ENCODE results near the gene ARHGAP42. TPM values are rescaled to one million over a fixed set of nuclear protein-coding genes. Genes with fewer than 3 reads are reported as not detected.

Gene ARHGAP42
- total RNA-seq, 1 experiment from 2014 or later: not detected

DNA sequence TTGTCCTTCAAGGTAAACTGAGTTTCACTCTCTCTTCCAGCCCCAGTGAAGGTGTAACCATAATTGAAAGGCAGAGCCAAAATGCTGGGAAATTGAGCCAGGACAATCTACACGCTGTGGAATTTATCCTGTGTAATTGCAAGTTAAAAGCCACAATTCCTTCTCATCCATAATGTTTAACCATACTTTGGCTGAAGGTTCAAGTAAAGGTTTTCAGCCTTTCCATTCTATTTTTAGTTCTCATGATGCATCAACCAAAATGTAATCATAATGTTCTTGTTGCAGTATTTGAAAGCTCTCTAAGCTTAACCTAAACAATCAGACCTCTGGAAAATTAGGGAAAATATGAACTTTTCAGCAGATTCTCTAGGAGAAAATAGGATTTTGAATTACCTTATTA lies 14.0 kb upstream of the ARHGAP42 start:
- H3K79me2 ChIP-seq (ENCODE audit: low read length): no peaks in the 10 kb centered on the region
- no peak overlapping the region for H3K4me2 ChIP-seq (ENCODE audit: low read depth, low read length, poor library complexity, severe bottlenecking)
- no peaks in the 10 kb centered on the region for H4K20me1 ChIP-seq (ENCODE audit: insufficient read depth, low read depth, low read length)
- H3K9ac ChIP-seq (ENCODE audit: low read length): no peak overlapping the region
- H2AFZ ChIP-seq (ENCODE audit: low read length): no peak overlapping the region
- no peaks in the 10 kb centered on the region for H3K9me2 ChIP-seq (replicated peaks; ENCODE audit: insufficient read depth, low read length)
- no peak overlapping the region for H3K4me3 ChIP-seq (ENCODE audit: low read length)
- H3K4me1 ChIP-seq (ENCODE audit: low read length): no peaks in the 10 kb centered on the region
- peaks cover 64% of the 10 kb centered on the region for H3K9me3 ChIP-seq (ENCODE audit: low read length)
- H3K36me3 ChIP-seq (ENCODE audit: insufficient read depth, low read length): no peaks in the 10 kb centered on the region
- no peak for DNase-seq
- H3K27me3 ChIP-seq (ENCODE audit: low read length): no peaks in the 10 kb centered on the region
- no peak overlapping the region for H3K27ac ChIP-seq (ENCODE audit: low read length)

GRCh38 chr11:100674212-100674611 lies 12.9 kb upstream of the ARHGAP42 start:
- H3K79me2 ChIP-seq (ENCODE audit: low read length): no peaks in the 10 kb centered on the region
- H4K20me1 ChIP-seq (ENCODE audit: insufficient read depth, low read depth, low read length): no peaks in the 10 kb centered on the region
- no peaks in the 10 kb centered on the region for H3K36me3 ChIP-seq (ENCODE audit: insufficient read depth, low read length)
- H3K4me1 ChIP-seq (ENCODE audit: low read length): no peaks in the 10 kb centered on the region
- H3K27me3 ChIP-seq (ENCODE audit: low read length): no peaks in the 10 kb centered on the region
- DNase-seq: no peak
- peaks cover 61% of the 10 kb centered on the region for H3K9me3 ChIP-seq (ENCODE audit: low read length)
- H3K4me2 ChIP-seq (ENCODE audit: low read depth, low read length, poor library complexity, severe bottlenecking): no peak overlapping the region
- H3K4me3 ChIP-seq (ENCODE audit: low read length): no peak overlapping the region
- H3K9ac ChIP-seq (ENCODE audit: low read length): no peak overlapping the region
- H3K27ac ChIP-seq (ENCODE audit: low read length): no peak overlapping the region
- no peaks in the 10 kb centered on the region for H3K9me2 ChIP-seq (replicated peaks; ENCODE audit: insufficient read depth, low read length)
- no peak overlapping the region for H2AFZ ChIP-seq (ENCODE audit: low read length)

- H3K79me2 ChIP-seq (ENCODE audit: low read length): no peaks in the 10 kb centered on the region
- H3K9ac ChIP-seq (ENCODE audit: low read length): no peak overlapping the region
- H3K27ac ChIP-seq (ENCODE audit: low read length): no peak overlapping the region
- H3K4me3 ChIP-seq (ENCODE audit: low read length): no peak overlapping the region
- H3K9me2 ChIP-seq (replicated peaks; ENCODE audit: insufficient read depth, low read length): no peaks in the 10 kb centered on the region
- no peak overlapping the region for H3K4me2 ChIP-seq (ENCODE audit: low read depth, low read length, poor library complexity, severe bottlenecking)
- H3K9me3 ChIP-seq (ENCODE audit: low read length): peaks cover 58% of the 10 kb centered on the region
- no peaks in the 10 kb centered on the region for H4K20me1 ChIP-seq (ENCODE audit: insufficient read depth, low read depth, low read length)
- no peaks in the 10 kb centered on the region for H3K27me3 ChIP-seq (ENCODE audit: low read length)
- no peaks in the 10 kb centered on the region for H3K36me3 ChIP-seq (ENCODE audit: insufficient read depth, low read length)
- no peak overlapping the region for H2AFZ ChIP-seq (ENCODE audit: low read length)
- no peaks in the 10 kb centered on the region for H3K4me1 ChIP-seq (ENCODE audit: low read length)
- DNase-seq: no peak
Observed at GRCh38 chr11:100675115-100675650, 11.9 kb upstream of the ARHGAP42 start.

DNA sequence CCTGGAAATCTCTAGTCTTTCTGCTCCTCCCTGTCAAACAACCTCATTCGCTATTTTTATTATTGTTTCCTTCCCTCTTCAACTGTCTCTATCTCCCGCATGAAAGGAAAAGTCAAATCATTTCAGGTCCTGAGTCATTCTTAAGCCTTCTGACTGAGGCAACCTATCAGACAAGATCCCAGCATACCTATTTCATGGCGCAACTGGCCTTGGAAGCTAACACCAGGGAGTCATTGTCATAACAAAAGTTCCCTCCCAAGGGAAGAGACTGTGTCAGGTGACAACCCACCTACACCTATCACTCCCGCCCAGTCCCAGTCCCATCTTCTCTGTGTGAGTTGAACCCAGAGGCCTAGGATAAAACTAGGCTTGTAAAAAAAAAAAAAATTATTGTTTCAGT lies 10.2 kb upstream of the ARHGAP42 start:
- Histone ChIP-seq H2AFZ (ENCODE audit: low read length) (no peak overlapping the region), H3K79me2 (ENCODE audit: low read length) (no peaks in the 10 kb centered on the region), H3K9me3 (ENCODE audit: low read length) (peaks cover 45% of the 10 kb centered on the region), H3K9me2 (replicated peaks; ENCODE audit: insufficient read depth, low read length) (no peaks in the 10 kb centered on the region), H3K4me2 (ENCODE audit: low read depth, low read length, poor library complexity, severe bottlenecking) (no peak overlapping the region), H3K27me3 (ENCODE audit: low read length) (no peaks in the 10 kb centered on the region), H3K4me1 (ENCODE audit: low read length) (peaks cover 7% of the 10 kb centered on the region), H3K36me3 (ENCODE audit: insufficient read depth, low read length) (no peaks in the 10 kb centered on the region), H3K27ac (ENCODE audit: low read length) (no peak overlapping the region), H3K4me3 (ENCODE audit: low read length) (no peak overlapping the region), H3K9ac (ENCODE audit: low read length) (no peak overlapping the region), H4K20me1 (ENCODE audit: insufficient read depth, low read depth, low read length) (no peaks in the 10 kb centered on the region)
- no peak for DNase-seq

- Histone ChIP-seq H3K36me3 (ENCODE audit: insufficient read depth, low read length) (no peaks in the 10 kb centered on the region), H3K79me2 (ENCODE audit: low read length) (no peaks in the 10 kb centered on the region), H2AFZ (ENCODE audit: low read length) (no peak overlapping the region), H3K27me3 (ENCODE audit: low read length) (no peaks in the 10 kb centered on the region), H3K27ac (ENCODE audit: low read length) (no peak overlapping the region), H3K9me2 (replicated peaks; ENCODE audit: insufficient read depth, low read length) (no peaks in the 10 kb centered on the region), H3K9ac (ENCODE audit: low read length) (no peak overlapping the region), H3K4me1 (ENCODE audit: low read length) (peaks cover 7% of the 10 kb centered on the region), H4K20me1 (ENCODE audit: insufficient read depth, low read depth, low read length) (no peaks in the 10 kb centered on the region), H3K9me3 (ENCODE audit: low read length) (peaks cover 39% of the 10 kb centered on the region), H3K4me3 (ENCODE audit: low read length) (no peak overlapping the region), H3K4me2 (ENCODE audit: low read depth, low read length, poor library complexity, severe bottlenecking) (no peak overlapping the region)
- DNase-seq: no peak
Observed at GRCh38 chr11:100677796-100678195, 9.3 kb upstream of the ARHGAP42 start.

- no peak overlapping the region for H3K27ac ChIP-seq (ENCODE audit: low read length)
- no peak overlapping the region for H2AFZ ChIP-seq (ENCODE audit: low read length)
- no peaks in the 10 kb centered on the region for H3K36me3 ChIP-seq (ENCODE audit: insufficient read depth, low read length)
- H4K20me1 ChIP-seq (ENCODE audit: insufficient read depth, low read depth, low read length): no peaks in the 10 kb centered on the region
- no peaks in the 10 kb centered on the region for H3K9me2 ChIP-seq (replicated peaks; ENCODE audit: insufficient read depth, low read length)
- H3K79me2 ChIP-seq (ENCODE audit: low read length): no peaks in the 10 kb centered on the region
- no peak for DNase-seq
- H3K4me1 ChIP-seq (ENCODE audit: low read length): peaks cover 7% of the 10 kb centered on the region
- H3K4me2 ChIP-seq (ENCODE audit: low read depth, low read length, poor library complexity, severe bottlenecking): no peak overlapping the region
- no peaks in the 10 kb centered on the region for H3K27me3 ChIP-seq (ENCODE audit: low read length)
- no peak overlapping the region for H3K4me3 ChIP-seq (ENCODE audit: low read length)
- no peak overlapping the region for H3K9ac ChIP-seq (ENCODE audit: low read length)
- peaks cover 24% of the 10 kb centered on the region for H3K9me3 ChIP-seq (ENCODE audit: low read length)
Observed at GRCh38 chr11:100680070-100680469, 7.0 kb upstream of the ARHGAP42 start.

DNA sequence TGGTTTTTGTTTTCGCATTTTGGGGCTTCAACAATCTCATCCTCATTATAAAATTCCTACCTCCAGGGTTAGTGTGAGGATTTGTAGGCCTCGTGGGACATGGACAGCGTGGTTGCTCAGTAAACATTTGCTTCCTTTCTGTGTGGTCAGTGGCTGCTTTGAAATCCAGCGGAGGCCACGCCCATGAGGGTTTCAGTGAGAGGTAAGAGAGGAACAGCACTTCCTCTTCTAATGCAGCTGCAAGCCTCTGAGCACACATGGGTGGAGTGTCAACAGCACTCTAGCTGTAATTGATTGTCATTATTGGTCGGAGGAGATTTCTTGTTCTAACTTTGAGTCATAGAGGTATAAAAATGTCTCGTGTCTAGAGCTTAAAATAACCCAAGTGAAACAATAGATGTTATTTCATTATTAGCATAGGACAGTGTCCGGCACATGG lies 6.0 kb upstream of the ARHGAP42 start:
- Histone ChIP-seq H3K27me3 (ENCODE audit: low read length) (no peaks in the 10 kb centered on the region), H3K4me2 (ENCODE audit: low read depth, low read length, poor library complexity, severe bottlenecking) (peak overlapping the region; percentile 2), H3K27ac (ENCODE audit: low read length) (no peak overlapping the region), H3K36me3 (ENCODE audit: insufficient read depth, low read length) (no peaks in the 10 kb centered on the region), H3K9ac (ENCODE audit: low read length) (no peak overlapping the region), H3K4me3 (ENCODE audit: low read length) (no peak overlapping the region), H2AFZ (ENCODE audit: low read length) (peak overlapping the region; percentile 3; the same call in 1 of the 2 replicates), H3K9me2 (replicated peaks; ENCODE audit: insufficient read depth, low read length) (no peaks in the 10 kb centered on the region), H3K9me3 (ENCODE audit: low read length) (peaks cover 18% of the 10 kb centered on the region), H4K20me1 (ENCODE audit: insufficient read depth, low read depth, low read length) (no peaks in the 10 kb centered on the region), H3K4me1 (ENCODE audit: low read length) (peaks cover 7% of the 10 kb centered on the region), H3K79me2 (ENCODE audit: low read length) (no peaks in the 10 kb centered on the region)
- peak; percentile 80 for DNase-seq

DNA sequence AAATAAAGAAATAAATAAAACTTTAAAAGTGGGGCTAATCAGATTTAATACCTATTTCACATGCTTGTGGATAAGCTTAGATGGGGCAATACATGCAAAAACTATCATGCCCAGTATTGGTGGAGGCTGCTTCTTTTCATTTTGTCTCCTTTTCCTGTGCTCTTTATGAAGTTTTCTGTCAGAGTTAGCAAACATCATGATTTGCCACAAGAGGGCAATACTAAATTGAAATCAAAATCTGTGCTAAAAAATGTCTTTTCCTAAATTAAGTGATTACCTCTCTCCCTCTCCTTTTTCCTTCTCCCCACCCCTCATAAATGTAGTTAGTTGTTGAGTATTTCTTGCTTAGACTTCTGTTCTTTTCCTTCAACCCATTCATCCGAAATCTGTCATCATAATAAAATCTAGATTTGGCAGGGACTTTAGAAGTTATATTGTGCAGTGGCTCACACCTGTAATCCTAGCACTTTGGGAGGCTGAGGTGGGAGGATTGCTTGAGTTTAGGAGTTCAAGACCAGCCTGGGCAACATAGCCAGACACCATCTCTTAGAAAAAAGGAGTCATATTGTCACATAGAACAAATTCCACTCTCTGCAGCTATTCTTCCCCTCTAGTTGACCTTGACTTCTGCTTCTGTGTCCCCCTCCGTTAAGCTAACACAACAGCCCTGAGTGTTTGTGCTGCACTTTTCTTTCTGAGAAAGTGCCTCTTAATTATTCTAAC lies 4.7 kb upstream of the ARHGAP42 start:
- Histone ChIP-seq H3K27me3 (ENCODE audit: low read length) (no peaks in the 10 kb centered on the region), H4K20me1 (ENCODE audit: insufficient read depth, low read depth, low read length) (no peaks in the 10 kb centered on the region), H3K27ac (ENCODE audit: low read length) (no peak overlapping the region), H3K9me2 (replicated peaks; ENCODE audit: insufficient read depth, low read length) (no peaks in the 10 kb centered on the region), H3K9ac (ENCODE audit: low read length) (no peak overlapping the region), H3K4me1 (ENCODE audit: low read length) (peaks cover 7% of the 10 kb centered on the region), H3K36me3 (ENCODE audit: insufficient read depth, low read length) (no peaks in the 10 kb centered on the region), H3K4me2 (ENCODE audit: low read depth, low read length, poor library complexity, severe bottlenecking) (no peak overlapping the region), H3K4me3 (ENCODE audit: low read length) (no peak overlapping the region), H3K9me3 (ENCODE audit: low read length) (peaks cover 16% of the 10 kb centered on the region), H3K79me2 (ENCODE audit: low read length) (no peaks in the 10 kb centered on the region), H2AFZ (ENCODE audit: low read length) (no peak overlapping the region)
- peak; percentile 68 for DNase-seq
